ENCODE measurements around the gene P2RY2.

P2RY2 gene

DNA sequence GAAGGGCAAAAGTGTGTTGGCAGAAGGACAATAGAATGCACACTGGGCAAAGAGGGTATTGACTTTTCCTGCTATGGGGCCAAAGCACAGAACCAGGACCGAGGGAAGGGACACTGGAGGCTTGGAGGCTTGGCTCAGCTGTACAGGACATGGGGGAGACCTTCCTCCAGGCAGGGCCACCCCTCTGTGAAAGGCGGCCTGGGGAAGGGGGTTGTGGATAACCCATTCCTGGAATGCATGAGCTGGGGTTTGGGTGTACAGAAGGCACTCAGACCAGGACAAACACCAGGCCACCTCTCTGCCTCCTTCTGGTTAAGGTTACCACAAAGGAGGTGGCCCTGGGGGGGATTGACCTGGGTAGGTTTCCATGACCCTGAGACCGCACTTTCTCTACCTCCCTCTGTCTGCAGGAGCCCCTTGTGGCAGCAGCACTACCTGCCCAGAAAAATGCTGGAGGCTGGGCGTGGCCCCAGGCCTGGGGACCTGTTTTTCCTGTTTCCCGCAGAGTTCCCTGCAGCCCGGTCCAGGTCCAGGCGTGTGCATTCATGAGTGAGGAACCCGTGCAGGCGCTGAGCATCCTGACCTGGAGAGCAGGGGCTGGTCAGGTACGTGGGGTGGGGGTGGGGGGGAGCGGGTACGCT lies 9.6 kb downstream of the P2RY2 start:
- no peak overlapping the region for H3K4me3 ChIP-seq (replicated peaks; ENCODE audit: insufficient read depth, low read length)
- TF ChIP-seq GABPA (IDR thresholded peaks at IDR 0.05; ENCODE audit: low read depth) (no peak), POLR2AphosphoS5 (IDR thresholded peaks at IDR 0.05; ENCODE audit: low read depth) (peak; percentile 60), SPI1 (IDR thresholded peaks at IDR 0.05; ENCODE audit: borderline replicate concordance, low read depth) (no peak)
- TF ChIP-seq, protein P1, sequence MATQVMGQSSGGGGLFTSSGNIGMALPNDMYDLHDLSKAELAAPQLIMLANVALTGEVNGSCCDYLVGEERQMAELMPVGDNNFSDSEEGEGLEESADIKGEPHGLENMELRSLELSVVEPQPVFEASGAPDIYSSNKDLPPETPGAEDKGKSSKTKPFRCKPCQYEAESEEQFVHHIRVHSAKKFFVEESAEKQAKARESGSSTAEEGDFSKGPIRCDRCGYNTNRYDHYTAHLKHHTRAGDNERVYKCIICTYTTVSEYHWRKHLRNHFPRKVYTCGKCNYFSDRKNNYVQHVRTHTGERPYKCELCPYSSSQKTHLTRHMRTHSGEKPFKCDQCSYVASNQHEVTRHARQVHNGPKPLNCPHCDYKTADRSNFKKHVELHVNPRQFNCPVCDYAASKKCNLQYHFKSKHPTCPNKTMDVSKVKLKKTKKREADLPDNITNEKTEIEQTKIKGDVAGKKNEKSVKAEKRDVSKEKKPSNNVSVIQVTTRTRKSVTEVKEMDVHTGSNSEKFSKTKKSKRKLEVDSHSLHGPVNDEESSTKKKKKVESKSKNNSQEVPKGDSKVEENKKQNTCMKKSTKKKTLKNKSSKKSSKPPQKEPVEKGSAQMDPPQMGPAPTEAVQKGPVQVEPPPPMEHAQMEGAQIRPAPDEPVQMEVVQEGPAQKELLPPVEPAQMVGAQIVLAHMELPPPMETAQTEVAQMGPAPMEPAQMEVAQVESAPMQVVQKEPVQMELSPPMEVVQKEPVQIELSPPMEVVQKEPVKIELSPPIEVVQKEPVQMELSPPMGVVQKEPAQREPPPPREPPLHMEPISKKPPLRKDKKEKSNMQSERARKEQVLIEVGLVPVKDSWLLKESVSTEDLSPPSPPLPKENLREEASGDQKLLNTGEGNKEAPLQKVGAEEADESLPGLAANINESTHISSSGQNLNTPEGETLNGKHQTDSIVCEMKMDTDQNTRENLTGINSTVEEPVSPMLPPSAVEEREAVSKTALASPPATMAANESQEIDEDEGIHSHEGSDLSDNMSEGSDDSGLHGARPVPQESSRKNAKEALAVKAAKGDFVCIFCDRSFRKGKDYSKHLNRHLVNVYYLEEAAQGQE (IDR thresholded peaks at IDR 0.05; ENCODE audit: insufficient replicate concordance, low read depth) = no peak
- TF ChIP-seq, protein P2, sequence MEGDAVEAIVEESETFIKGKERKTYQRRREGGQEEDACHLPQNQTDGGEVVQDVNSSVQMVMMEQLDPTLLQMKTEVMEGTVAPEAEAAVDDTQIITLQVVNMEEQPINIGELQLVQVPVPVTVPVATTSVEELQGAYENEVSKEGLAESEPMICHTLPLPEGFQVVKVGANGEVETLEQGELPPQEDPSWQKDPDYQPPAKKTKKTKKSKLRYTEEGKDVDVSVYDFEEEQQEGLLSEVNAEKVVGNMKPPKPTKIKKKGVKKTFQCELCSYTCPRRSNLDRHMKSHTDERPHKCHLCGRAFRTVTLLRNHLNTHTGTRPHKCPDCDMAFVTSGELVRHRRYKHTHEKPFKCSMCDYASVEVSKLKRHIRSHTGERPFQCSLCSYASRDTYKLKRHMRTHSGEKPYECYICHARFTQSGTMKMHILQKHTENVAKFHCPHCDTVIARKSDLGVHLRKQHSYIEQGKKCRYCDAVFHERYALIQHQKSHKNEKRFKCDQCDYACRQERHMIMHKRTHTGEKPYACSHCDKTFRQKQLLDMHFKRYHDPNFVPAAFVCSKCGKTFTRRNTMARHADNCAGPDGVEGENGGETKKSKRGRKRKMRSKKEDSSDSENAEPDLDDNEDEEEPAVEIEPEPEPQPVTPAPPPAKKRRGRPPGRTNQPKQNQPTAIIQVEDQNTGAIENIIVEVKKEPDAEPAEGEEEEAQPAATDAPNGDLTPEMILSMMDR (IDR thresholded peaks at IDR 0.05; ENCODE audit: insufficient read depth, low read length) = no peak
- no peak overlapping the region for H3K27ac ChIP-seq (replicated peaks)
- no peak for DNase-seq (ENCODE audit: low read depth in 1 of 2, low spot score in 1 of 2)
- no peaks in the 10 kb centered on the region for H3K27me3 ChIP-seq (ENCODE audit: insufficient read depth, poor library complexity, severe bottlenecking)

DNA sequence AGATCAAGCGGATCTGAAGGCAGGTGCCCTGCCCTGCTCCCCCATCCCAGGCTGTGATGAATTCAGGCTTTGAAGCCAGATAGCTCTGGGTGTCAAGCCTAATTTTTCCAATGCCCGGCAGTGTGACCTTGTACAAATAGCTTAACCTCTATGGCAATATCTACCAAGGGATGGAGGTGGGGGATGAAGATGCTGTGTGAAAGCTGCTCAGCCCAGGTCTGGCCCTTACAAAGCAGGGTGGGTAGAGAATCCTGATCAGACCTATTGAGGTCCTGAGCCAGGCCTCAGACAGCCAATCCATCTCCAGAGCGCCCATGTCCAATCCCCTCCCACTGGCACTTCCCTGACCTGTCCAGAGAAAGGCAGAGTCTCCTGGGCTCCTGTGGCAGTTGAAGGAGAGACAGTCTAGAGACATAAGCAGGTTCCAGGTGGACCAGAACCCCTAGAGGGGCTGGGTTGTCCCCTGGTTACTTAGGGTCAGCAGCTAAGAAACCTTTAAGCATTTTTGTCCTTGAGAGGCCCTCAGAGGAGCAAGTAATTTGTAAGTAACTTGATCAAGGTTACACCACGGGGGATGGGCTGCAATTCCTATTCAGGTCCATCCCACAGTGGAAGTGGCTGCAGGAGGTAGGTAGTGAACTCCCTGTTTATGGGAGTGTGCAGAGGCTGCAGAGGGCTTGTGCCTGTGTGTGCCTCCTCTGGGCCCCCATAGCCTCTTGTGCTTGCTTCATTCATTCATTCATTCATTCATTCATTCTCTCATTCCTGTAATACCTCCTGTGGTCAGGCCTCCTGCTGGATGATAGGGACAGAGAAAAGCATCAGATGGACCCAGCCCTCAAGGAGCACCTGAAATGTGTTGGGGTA lies 10.4 kb downstream of the P2RY2 start:
- Histone ChIP-seq H3K27me3 (ENCODE audit: insufficient read depth, poor library complexity, severe bottlenecking) (no peaks in the 10 kb centered on the region), H3K27ac (replicated peaks) (no peak overlapping the region), H3K4me3 (replicated peaks; ENCODE audit: insufficient read depth, low read length) (no peak overlapping the region)
- TF ChIP-seq SPI1 (IDR thresholded peaks at IDR 0.05; ENCODE audit: borderline replicate concordance, low read depth) (no peak), POLR2AphosphoS5 (IDR thresholded peaks at IDR 0.05; ENCODE audit: low read depth) (peak; percentile 8; the same call in 1 of the 2 replicates)
- TF ChIP-seq, protein P1 (IDR thresholded peaks at IDR 0.05; ENCODE audit: insufficient replicate concordance, low read depth) = no peak
- DNase-seq (ENCODE audit: low read depth in 1 of 2, low spot score in 1 of 2) = no peak

DNA sequence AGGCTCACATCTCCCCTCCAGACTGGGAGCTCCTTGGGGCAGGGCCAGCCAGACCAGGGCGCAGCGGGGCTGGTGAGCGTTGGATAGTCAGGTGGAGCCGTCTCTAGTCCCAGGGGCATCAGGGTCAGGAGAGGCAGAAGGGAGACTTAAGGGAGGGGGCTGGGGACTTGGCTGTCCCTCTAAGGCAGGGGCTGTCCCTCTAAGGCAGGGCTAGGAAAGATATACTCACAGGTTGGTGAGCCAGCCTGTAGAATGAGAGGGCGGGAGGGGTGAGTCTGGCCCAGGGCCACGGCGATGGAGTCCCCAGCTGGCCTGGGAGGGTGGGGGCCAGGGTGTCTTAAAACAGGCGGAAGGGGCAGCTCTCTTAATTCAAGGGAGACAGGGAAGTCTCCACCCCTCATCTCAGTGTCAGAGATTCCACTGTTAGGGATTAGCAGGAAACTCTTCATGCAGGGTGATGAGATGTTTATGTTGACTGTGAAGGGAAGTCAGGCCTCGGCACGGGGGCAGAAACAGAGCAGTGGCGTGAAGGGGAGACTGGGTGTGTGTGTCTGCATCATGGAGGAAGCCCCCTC lies 11.3 kb downstream of the P2RY2 start:
- DNase-seq (ENCODE audit: low read depth in 1 of 2, low spot score in 1 of 2) = no peak
- Histone ChIP-seq H3K27ac (replicated peaks) (no peak overlapping the region), H3K27me3 (ENCODE audit: insufficient read depth, poor library complexity, severe bottlenecking) (no peaks in the 10 kb centered on the region), H3K4me3 (replicated peaks; ENCODE audit: insufficient read depth, low read length) (no peak overlapping the region)
- peak; percentile 13; the same call in 1 of the 2 replicates for TF ChIP-seq POLR2AphosphoS5 (IDR thresholded peaks at IDR 0.05; ENCODE audit: low read depth)
- no peak for TF ChIP-seq GABPA (IDR thresholded peaks at IDR 0.05; ENCODE audit: low read depth)

DNA sequence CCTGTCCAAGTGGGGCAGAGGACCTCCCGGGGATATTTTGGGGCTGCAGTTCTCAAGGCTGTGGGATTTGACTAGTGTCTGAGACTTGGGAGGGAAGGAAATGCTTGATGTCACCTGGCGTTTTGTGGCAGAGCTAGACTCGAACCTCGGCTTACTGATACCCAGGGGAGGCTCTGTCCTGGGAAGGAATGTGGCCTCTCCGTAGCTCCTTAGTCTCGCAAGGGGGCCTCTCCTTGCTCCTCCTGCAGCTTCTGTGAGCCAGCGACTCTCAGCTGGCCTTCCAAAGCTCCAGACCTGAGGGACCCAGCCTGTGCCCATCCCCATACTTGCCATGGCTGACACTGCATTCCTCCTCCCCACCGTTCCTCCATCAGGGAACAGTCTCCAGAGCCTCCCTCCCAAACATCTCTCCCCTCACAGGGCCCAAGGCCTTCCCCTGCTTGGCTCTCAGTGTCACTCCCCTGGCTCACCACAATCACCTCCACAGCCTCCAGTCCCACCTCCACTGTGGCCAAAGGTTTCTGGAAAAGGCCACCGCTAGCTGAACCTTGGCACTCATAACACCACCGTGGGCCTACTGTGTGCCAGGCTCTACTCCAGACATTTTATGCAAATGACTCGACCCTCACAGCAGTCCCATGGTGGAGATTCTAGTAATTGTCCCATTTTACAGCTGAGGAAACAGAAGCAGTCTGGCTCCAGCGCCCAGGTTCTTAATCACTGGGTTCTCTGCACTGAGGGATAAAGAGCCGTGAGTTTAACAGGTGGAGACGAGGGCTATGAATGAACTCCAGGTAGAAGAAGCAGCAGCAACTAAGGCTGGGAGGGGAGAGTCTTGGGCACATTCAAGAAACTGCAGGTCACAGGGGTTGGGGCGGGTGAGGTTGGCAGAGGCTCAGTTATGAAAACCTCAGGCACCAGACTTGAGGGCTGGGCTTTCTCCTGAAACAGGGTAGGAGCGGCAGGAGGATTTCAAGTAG lies 12.1 kb downstream of the P2RY2 start:
- TF ChIP-seq, protein P2 (IDR thresholded peaks at IDR 0.05; ENCODE audit: insufficient read depth, low read length) = no peak
- no peak for TF ChIP-seq SPI1 (IDR thresholded peaks at IDR 0.05; ENCODE audit: borderline replicate concordance, low read depth)
- TF ChIP-seq GABPA (IDR thresholded peaks at IDR 0.05; ENCODE audit: low read depth) = no peak
- TF ChIP-seq POLR2AphosphoS5 (IDR thresholded peaks at IDR 0.05; ENCODE audit: low read depth) = no peak
- TF ChIP-seq, protein P1 (IDR thresholded peaks at IDR 0.05; ENCODE audit: insufficient replicate concordance, low read depth) = no peak
- no peak overlapping the region for H3K4me3 ChIP-seq (replicated peaks; ENCODE audit: insufficient read depth, low read length)
- no peak for DNase-seq (ENCODE audit: low read depth in 1 of 2, low spot score in 1 of 2)
- H3K27ac ChIP-seq (replicated peaks) = no peak overlapping the region
- no peaks in the 10 kb centered on the region for H3K27me3 ChIP-seq (ENCODE audit: insufficient read depth, poor library complexity, severe bottlenecking)
